Stimulated activated naive CD8-positive, alpha-beta T cell treated with anti-CD3 and anti-CD28 coated beads, Interleukin-15, Interleukin-2, amounts not matched to agents 100 ng/mL and 50 ng/mL, for 24 hours (primary cell): ENCODE results near the gene SLC36A3.

ENCODE experiments used
- H3K27ac Mint-ChIP-seq: one replicate; pipeline ENCODE4 v1.8.0; 2021; ENCODE audit warnings: mild to moderate bottlenecking, mixed read lengths
- H3K27me3 Mint-ChIP-seq: one replicate; pipeline ENCODE4 v1.8.0; 2021; ENCODE audit warnings: mixed read lengths
- H3K36me3 Mint-ChIP-seq: one replicate; pipeline ENCODE4 v1.8.0; 2021; ENCODE audit warnings: low read depth, mixed read lengths
- H3K4me1 Mint-ChIP-seq: one replicate; pipeline ENCODE4 v1.8.0; 2021; ENCODE audit warnings: low read depth, mixed read lengths
- H3K4me3 Mint-ChIP-seq: one replicate; pipeline ENCODE4 v1.8.0; 2021; ENCODE audit warnings: mild to moderate bottlenecking, mixed read lengths
- H3K9me3 Mint-ChIP-seq: one replicate; pipeline ENCODE4 v1.8.0; 2021; ENCODE audit warnings: mixed read lengths

Gene SLC36A3

DNA sequence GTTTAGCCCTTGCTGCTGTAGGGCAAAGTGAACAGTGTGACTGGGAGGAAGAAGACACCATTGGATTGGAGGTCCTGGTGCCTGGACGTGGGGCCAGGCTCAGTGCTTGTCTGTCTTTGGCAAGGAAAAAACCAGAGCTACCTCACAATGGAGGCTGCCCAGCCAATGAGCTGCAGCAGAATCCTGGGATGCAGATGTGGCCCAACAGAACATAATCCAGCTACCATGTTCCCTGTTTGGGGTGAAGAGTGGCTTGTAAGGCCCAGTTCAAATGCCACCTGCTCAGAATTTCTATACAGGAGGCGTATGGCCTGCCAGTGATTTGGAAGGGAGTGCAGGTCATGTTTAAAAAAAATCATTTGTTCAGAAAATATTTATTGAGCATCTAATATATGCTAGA lies at the start of gene SLC36A3:
Gene SLC36A3, minus strand, starts transcription at position 101 of the 400 bp plus-strand sequence. CDS start 412 bp downstream, outside the sequence.
- Mint-ChIP-seq H3K27me3 (peaks cover 5% of the 10 kb centered on the region), H3K36me3 (no peaks in the 10 kb centered on the region), H3K4me3 (no peak within 1 kb of the TSS), H3K27ac (no peak within 1 kb of the TSS), H3K9me3 (no peaks in the 10 kb centered on the region), H3K4me1 (no peaks in the 10 kb centered on the region)

DNA sequence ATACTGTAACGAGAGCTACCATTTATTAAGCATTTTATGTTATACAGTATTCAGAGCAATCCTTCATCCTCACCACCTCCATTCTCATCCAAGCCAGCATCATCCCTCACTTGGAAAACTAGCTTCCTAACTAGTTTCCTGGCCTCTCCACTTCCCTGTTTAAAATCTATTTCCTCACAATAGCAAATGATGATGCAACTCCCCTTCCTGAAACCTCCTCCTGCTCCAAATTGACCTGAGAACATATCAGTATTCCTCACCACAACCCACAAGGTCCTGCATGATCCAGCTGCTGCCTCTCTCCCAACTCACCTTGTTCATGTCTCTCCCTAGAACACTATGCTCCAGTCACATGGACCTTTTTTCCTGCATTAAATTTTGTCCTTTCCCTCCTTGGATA lies 48.1 kb upstream of the SLC36A3 start:
- H3K4me3 Mint-ChIP-seq, result no peak overlapping the region
- H3K9me3 Mint-ChIP-seq, result no peaks in the 10 kb centered on the region
- H3K27me3 Mint-ChIP-seq, result peaks cover 26% of the 10 kb centered on the region
- H3K4me1 Mint-ChIP-seq, result no peaks in the 10 kb centered on the region
- no peaks in the 10 kb centered on the region for H3K36me3 Mint-ChIP-seq
- no peak overlapping the region for H3K27ac Mint-ChIP-seq

DNA sequence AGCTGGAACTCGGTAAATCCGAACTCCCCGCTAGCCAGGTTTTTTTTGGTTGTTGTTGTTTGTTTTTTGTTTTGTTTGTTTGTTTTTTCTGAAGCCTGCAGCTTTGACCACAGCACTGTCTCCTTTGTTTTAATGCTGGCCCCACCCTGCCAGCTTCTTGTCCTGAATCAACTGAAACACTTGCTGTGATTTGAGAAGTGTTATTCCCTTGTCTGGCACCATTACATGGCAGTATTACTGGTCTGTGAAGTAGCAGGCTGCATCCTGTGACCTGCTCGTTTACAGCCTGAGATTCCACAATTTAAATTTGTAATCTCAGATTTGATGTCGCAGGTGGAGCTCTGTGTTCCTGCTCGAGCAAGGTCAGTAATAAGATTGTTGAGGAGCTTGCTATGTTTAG lies 45.2 kb upstream of the SLC36A3 start:
- Mint-ChIP-seq H3K4me3 (no peak overlapping the region), H3K27ac (no peak overlapping the region), H3K27me3 (peaks cover 44% of the 10 kb centered on the region), H3K9me3 (no peaks in the 10 kb centered on the region), H3K36me3 (no peaks in the 10 kb centered on the region), H3K4me1 (no peaks in the 10 kb centered on the region)

DNA sequence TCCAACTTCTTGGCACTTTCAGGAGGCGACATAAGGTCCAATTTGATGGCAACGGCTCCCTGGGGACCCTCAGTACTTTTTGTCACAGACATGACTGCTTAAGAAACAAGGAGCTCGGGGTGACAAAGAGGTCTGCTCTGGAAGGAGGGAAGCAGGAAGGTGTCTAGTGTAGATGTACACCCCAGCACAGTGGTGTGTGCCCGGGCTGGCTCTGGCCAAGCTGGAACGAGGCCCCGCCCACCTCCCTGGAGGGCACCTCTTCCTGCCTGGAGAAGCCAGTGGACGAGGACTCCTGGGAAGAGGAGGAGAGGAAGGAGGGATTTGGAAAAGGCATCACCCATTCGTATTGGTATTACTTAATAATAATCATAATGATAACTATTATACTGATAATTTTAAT lies 43.8 kb upstream of the SLC36A3 start, which contains the start of gene SLC36A2:
Gene SLC36A2, minus strand, starts transcription at position 191 of the 400 bp plus-strand sequence. Its CDS starts 99 bp downstream, at position 92.
- no peaks in the 10 kb centered on the region for H3K9me3 Mint-ChIP-seq
- no peak within 1 kb of the TSS for H3K4me3 Mint-ChIP-seq
- no peaks in the 10 kb centered on the region for H3K4me1 Mint-ChIP-seq
- H3K27me3 Mint-ChIP-seq, result peaks cover 41% of the 10 kb centered on the region
- no peaks in the 10 kb centered on the region for H3K36me3 Mint-ChIP-seq
- no peak within 1 kb of the TSS for H3K27ac Mint-ChIP-seq

DNA sequence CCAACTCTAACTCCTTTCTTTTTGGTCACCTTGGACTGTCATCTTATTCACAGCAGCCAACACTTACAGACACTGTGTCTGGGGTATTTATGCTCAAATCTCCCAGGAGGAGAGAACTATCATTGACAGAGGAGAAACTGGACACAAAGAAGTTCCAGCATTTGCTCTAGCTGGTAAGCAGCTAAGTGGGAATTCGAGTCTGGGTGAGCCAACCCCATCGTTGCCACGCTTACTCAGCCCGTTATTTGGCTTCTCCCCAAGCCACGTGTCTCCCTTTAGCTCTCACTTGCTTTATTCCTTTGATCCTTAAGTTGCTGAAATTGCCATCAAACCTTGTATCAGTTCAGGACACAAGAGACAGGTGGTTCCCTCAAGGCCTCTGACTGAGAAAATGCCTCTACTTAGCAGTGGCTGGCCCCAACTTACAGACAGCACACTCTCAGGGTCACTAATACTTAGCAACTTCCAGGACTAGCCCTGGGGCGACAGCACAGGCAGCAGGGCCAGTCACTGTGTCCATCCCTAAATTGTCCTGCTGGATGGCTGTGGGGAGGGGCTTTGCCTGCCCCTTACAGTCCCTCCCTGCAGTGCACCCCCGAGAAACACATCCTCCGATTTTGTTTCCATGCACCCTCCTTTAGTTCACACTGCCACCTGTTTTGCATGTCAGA lies 42.4 kb upstream of the SLC36A3 start:
- peaks cover 45% of the 10 kb centered on the region for H3K27me3 Mint-ChIP-seq
- no peaks in the 10 kb centered on the region for H3K4me1 Mint-ChIP-seq
- H3K36me3 Mint-ChIP-seq, result no peaks in the 10 kb centered on the region
- no peaks in the 10 kb centered on the region for H3K9me3 Mint-ChIP-seq
- no peak overlapping the region for H3K27ac Mint-ChIP-seq
- H3K4me3 Mint-ChIP-seq, result no peak overlapping the region

DNA sequence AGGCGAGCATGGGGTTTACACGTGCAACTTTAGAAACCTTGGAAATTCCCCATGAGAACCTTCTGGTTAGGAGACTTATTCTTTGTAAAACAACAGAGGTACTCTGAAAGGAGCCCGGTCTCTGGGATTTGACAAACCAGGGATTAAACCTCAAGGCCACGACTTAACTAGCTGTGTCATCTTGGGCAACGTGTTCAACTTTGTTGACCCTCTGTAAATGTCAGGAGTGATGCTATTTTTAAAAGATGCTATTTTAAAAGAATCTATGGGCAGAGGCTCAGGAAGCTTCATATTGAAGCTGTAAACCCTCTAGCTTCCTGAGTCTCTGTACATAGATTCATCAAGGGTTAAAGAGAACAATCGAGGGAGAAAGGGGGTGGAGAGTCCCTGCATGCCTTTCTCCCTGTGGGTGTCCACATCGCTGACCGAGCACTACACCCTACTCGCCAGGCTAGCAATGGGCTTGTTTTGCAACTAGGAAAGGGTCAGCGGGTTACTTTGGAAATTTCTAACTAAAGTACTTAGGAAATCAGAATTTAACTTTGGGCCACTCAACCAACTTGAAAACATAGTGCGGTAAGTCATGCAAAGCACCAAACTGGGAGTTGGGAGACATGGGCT lies 41.7 kb upstream of the SLC36A3 start:
- H3K9me3 Mint-ChIP-seq, result no peaks in the 10 kb centered on the region
- no peaks in the 10 kb centered on the region for H3K36me3 Mint-ChIP-seq
- no peak overlapping the region for H3K4me3 Mint-ChIP-seq
- peaks cover 44% of the 10 kb centered on the region for H3K27me3 Mint-ChIP-seq
- H3K27ac Mint-ChIP-seq, result no peak overlapping the region
- no peaks in the 10 kb centered on the region for H3K4me1 Mint-ChIP-seq

DNA sequence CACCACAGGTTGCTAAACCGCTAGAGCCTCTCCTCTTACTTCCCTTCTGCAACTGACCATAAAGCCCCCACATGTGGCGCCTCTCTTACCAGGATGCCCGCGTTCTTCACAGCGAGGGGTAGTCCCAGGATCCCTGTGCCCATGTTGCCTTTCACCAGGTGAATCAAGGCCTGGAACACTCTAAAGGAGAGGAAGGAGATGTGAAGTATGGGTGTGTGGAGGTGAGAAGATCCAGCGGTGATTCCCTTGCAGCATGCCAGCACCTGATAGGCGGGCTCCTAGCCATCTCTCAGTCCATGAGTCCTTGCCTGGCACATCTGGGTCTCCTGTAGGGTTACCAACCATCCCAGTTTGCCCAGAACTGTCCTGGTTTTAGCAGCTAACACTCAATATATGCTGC lies 40.5 kb upstream of the SLC36A3 start:
- no peak overlapping the region for H3K4me3 Mint-ChIP-seq
- H3K36me3 Mint-ChIP-seq, result no peaks in the 10 kb centered on the region
- no peaks in the 10 kb centered on the region for H3K9me3 Mint-ChIP-seq
- peaks cover 50% of the 10 kb centered on the region for H3K27me3 Mint-ChIP-seq
- H3K4me1 Mint-ChIP-seq, result peaks cover under 1% of the 10 kb centered on the region
- H3K27ac Mint-ChIP-seq, result no peak overlapping the region

DNA sequence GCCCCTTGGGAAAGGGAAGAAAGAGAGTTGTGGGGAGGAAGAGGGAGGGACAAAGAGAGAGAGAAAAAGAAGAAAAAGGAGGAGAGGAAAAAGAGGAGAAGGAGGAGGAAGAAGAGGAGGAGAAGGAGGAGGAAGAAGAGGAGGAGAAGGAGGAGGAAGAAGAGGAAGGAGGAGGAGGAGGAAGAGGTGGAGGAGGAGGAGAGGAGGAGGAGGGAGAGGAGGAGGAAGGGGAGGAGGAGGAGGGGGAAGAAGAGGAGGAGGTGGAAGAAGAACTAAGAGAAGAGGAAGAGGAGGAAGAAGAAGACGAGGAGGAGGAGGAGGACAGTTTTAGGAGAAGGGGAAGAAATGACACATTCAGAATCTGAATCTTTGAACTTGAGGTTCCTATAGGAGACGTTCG lies 36.4 kb upstream of the SLC36A3 start:
- no peak overlapping the region for H3K4me3 Mint-ChIP-seq
- H3K4me1 Mint-ChIP-seq, result peaks cover 5% of the 10 kb centered on the region
- no peaks in the 10 kb centered on the region for H3K36me3 Mint-ChIP-seq
- H3K27me3 Mint-ChIP-seq, result peaks cover 30% of the 10 kb centered on the region
- H3K9me3 Mint-ChIP-seq, result no peaks in the 10 kb centered on the region
- H3K27ac Mint-ChIP-seq, result no peak overlapping the region

DNA sequence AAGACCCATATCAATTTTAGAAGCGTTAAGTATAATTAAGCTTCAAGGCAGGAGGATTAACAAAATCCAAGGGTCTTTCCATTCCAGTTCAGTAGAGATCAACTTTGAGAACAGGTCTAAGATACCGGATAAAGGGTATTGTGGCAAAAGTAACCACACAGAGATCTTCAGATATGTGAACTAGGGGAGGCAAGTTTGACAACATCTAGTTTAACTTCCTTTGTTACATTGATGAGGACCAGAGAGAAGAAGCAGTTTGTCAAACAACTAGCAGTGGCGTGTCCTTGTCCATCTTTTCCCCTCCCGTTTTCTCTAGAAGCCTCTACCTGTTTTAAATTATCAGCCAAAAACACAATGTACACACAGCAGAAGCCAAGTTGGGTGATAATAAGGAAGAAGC lies 35.2 kb upstream of the SLC36A3 start:
- Mint-ChIP-seq H3K4me1 (peaks cover 5% of the 10 kb centered on the region), H3K4me3 (no peak overlapping the region), H3K27ac (no peak overlapping the region), H3K36me3 (no peaks in the 10 kb centered on the region), H3K9me3 (no peaks in the 10 kb centered on the region), H3K27me3 (peaks cover 23% of the 10 kb centered on the region)

DNA sequence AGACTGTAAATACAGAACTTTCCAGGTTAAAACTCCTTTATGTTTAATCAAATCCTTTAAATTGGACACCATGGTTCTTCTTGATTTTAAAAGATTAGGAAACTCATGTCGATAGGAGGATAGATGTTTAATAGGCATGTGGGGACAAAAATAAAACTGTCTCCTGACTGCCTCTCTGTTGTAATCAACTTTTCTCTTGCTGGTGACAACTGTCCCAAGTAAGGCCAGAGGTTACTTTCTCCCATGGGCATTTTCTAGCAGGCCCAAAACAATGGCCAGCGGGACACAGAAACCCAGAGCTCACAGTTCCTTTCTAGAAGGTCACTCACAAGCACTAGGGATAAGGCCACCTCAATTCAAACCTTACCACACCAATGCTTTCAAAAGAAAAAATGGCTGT lies 29.3 kb upstream of the SLC36A3 start:
- H3K4me1 Mint-ChIP-seq, result no peaks in the 10 kb centered on the region
- no peaks in the 10 kb centered on the region for H3K27me3 Mint-ChIP-seq
- H3K4me3 Mint-ChIP-seq, result no peak overlapping the region
- H3K27ac Mint-ChIP-seq, result no peak overlapping the region
- no peaks in the 10 kb centered on the region for H3K9me3 Mint-ChIP-seq
- H3K36me3 Mint-ChIP-seq, result no peaks in the 10 kb centered on the region

DNA sequence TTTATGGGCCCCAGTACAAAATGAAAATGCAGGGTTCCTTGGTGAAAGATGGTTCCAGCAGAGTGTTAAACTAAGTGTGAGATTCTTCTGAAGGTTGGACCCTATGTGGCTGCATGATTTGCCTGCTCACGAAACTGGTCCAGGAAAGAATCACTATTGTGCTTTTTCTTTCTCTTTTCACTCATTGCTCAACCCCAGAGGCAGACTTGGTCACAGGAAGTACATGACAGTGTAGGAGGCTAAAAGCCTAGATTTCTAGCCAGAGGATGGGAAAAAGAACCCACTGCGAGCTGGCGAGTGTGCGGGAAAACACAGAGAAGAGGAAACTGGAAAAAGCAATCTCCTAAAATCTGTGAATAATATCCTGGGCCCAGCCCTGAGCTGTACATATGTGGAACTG lies 25.2 kb upstream of the SLC36A3 start:
- Mint-ChIP-seq H3K9me3 (no peaks in the 10 kb centered on the region), H3K36me3 (no peaks in the 10 kb centered on the region)

DNA sequence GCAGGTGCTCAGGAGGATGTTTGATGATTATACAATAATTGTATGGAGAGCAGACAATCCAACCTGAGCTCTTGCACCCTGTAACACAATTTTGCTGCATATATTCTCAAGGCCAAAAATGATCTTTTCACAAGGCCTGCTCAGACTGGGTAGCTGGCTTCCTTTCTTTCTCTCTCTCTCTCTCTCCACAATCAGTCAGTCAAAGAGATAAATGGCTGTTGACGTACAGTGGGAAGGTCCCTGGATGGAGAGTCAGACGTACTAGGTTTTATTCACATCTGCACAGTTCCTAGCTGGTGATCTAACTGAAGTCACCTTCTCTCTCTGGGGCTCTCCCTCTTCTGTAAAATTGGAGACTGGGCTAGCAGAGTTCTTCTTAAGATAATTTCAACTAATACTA lies 24.0 kb upstream of the SLC36A3 start:
- Mint-ChIP-seq H3K36me3 (no peaks in the 10 kb centered on the region), H3K27me3 (no peaks in the 10 kb centered on the region), H3K9me3 (no peaks in the 10 kb centered on the region), H3K4me3 (no peak overlapping the region), H3K4me1 (no peaks in the 10 kb centered on the region), H3K27ac (no peak overlapping the region)

More for the DNA sequence above, 25.2 kb upstream of the SLC36A3 start:
- H3K4me3 Mint-ChIP-seq, result no peak overlapping the region
- H3K4me1 Mint-ChIP-seq, result no peaks in the 10 kb centered on the region
- no peaks in the 10 kb centered on the region for H3K27me3 Mint-ChIP-seq
- H3K27ac Mint-ChIP-seq, result no peak overlapping the region

DNA sequence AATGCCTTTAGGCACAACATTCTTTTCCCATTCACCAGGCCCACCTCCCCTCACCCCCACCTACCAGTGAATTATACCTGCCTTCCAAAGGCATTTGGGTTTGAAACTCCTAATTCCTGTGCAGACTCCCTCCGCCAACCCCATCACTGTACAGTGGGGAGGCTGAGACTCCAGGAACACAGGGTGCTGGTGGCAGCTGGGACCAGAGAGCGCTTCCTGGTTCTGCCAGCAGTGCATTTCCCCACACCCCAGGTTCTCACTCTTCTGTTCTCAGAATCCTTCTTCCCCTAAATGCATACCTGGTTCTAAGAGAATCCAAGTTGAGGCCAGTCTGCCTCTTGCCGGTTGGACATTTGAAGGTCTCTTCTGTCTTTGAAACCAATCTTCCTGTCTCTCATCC lies 22.7 kb upstream of the SLC36A3 start:
- Mint-ChIP-seq H3K4me3 (no peak overlapping the region), H3K9me3 (no peaks in the 10 kb centered on the region), H3K36me3 (no peaks in the 10 kb centered on the region), H3K4me1 (no peaks in the 10 kb centered on the region), H3K27me3 (no peaks in the 10 kb centered on the region), H3K27ac (no peak overlapping the region)

DNA sequence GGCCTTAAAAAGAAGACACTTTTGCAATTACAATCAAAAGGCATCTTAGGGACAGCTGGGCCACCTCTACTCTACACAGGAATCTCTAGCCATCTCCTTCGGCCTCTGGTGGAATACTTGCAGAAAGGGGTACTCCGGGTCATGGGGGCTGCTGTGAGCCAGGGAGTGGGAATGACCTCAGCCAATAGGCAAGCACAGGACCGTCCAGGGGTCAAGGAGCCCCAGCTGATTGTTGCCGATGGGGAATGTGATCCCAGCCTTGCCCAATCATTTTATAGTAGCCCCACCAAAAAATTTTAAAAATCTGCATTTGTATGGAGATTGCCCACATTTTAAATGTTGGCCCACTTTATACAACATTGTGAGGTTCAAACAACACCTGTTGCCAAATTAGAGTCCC lies 16.9 kb upstream of the SLC36A3 start:
- H3K9me3 Mint-ChIP-seq, result no peaks in the 10 kb centered on the region
- H3K4me1 Mint-ChIP-seq, result peaks cover 4% of the 10 kb centered on the region
- H3K4me3 Mint-ChIP-seq, result no peak overlapping the region
- no peaks in the 10 kb centered on the region for H3K27me3 Mint-ChIP-seq
- no peak overlapping the region for H3K27ac Mint-ChIP-seq
- H3K36me3 Mint-ChIP-seq, result no peaks in the 10 kb centered on the region

DNA sequence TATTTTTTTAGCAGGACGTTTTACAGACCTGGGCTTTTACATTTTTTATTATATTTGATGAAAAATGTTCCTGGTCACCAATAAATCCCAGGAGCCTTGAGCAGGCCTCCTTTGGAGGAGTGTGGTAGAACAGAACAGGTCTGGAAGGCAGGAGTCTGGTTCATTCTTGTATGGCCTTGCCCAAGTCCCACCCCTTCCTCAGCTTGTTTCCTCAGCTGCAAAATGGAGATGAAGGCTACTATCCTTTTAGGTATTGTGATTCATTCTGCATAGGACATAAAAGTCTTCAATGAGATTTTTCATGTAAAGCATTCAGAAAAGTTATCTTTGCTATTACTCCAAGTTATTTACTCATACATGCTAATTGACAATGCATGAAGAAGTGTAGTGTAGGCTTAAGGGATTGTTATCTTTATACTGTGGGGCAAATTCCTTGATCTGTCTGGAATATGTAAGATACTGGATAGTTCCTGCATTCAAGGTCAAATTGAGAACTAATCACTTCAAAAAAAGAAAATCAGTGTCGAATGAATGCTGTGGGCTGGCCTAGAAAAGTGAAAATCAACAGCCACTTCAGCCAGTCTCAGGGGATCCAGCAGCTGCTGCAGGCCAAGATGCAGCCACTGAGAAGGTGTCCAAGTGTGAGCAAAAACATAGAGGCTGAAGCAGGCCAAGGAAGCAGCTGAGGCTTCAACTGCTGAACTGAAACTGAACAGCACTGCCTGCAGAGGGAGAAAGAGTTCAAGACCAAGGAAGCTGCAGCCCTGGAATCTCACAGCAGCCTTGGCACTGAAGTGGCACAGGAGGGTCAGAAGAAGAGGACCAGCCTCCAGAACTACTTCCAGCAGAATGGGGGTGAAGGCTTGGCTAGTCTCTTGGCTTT lies 15.5 kb upstream of the SLC36A3 start:
- H3K4me1 Mint-ChIP-seq, result peaks cover 4% of the 10 kb centered on the region
- no peaks in the 10 kb centered on the region for H3K36me3 Mint-ChIP-seq
- H3K9me3 Mint-ChIP-seq, result no peaks in the 10 kb centered on the region
- H3K27me3 Mint-ChIP-seq, result no peaks in the 10 kb centered on the region
- no peak overlapping the region for H3K4me3 Mint-ChIP-seq
- H3K27ac Mint-ChIP-seq, result no peak overlapping the region
